Measurements from ENCODE around the gene ABLIM3.

Gene ABLIM3

DNA sequence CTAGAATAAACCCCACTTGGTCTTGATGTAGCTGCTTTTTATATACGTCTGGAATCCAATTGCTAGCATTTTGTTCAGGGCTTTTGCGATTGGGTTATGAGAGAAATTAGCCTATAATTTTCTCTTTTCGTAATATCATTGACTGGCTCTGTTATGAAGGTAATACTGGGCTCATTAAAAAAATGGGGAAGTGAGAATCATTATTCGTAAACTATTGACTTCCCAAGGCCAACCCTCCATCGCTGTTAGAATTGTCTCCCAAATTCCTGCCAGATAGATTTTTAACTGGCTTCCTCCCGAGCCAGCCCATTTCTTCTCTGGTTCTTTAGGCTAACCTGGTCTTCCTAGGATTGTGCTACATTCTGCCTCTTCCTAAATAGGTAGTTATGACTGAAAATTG is 168.1 kb downstream of the ABLIM3 start:
- DNase-seq (ENCODE audit: low read depth) = no peak

All from stimulated activated CD8-positive, alpha-beta memory T cell treated with anti-CD3 and anti-CD28 coated beads, Interleukin-15, amount 100 ng/mL, for 1 hour (primary cell).